ENCODE measurements around the gene RHOC. TPM values are rescaled to one million over a fixed set of nuclear protein-coding genes. Genes with fewer than 3 reads are reported as not detected.

RHOC gene
- total RNA-seq, 2 experiments from 2014 or later, result 23.1 to 43.3 TPM

- no TSS peak for BruUV-seq (replicated peaks)
- intact Hi-C loops (cut with micrococcal nuclease; ENCODE audit: unreplicated experiment), result loop anchor here (2.0 to 10.0 kb wide), 3 partner anchors 27 to 279 kb away; partner anchors contain the start of genes CAPZA1, CTTNBP2NL and ST7L
- no peaks in the 10 kb centered on the region for H3K9me3 ChIP-seq (ENCODE audit: low read length)
- H2AFZ ChIP-seq (ENCODE audit: low read length), result peak overlapping the region; percentile 85; the same call in 1 of the 2 replicates
- peak overlapping the region; percentile 28 for H3K27ac ChIP-seq (ENCODE audit: low read depth, low read length, poor library complexity, severe bottlenecking)
- H3K79me2 ChIP-seq (ENCODE audit: insufficient read depth, low read depth, low read length), result no peaks in the 10 kb centered on the region
- CTCF ChIA-PET (ENCODE audit: unreplicated experiment), result interaction anchor here (0.6 to 2.6 kb wide), 3 partner anchors 30 to 34 kb away, joined by 3 to 5 read pairs (median 5); no protein-coding TSS in a partner anchor
- H4K20me1 ChIP-seq (ENCODE audit: insufficient read depth, low read length), result no peaks in the 10 kb centered on the region
- H3K4me3 ChIP-seq (ENCODE audit: low read depth, low read length, poor library complexity, severe bottlenecking), result peak overlapping the region; percentile 82
- peaks cover 36% of the 10 kb centered on the region for H3K36me3 ChIP-seq (ENCODE audit: insufficient read depth, low read length)
- no peaks in the 10 kb centered on the region for H3K9me2 ChIP-seq (ENCODE audit: insufficient read depth, low read length)
- peak overlapping the region; percentile 98 for H3K4me2 ChIP-seq (ENCODE audit: low read length)
- peak; percentile 52 for DNase-seq (ENCODE audit: low spot score)
- H3K4me1 ChIP-seq (ENCODE audit: insufficient read depth, low read length, poor library complexity, severe bottlenecking), result peaks cover 32% of the 10 kb centered on the region
- POLR2A ChIA-PET, result interaction anchor here (0.5 to 1.2 kb wide), 5 partner anchors 21 to 292 kb away, joined by 3 to 5 read pairs (median 3); partner anchors contain the start of genes CTTNBP2NL and ST7L
- TF ChIP-seq EZH2phosphoT487 (IDR thresholded peaks at IDR 0.05; ENCODE audit: borderline replicate concordance, low read depth, low read length) (no peak), CTCF (conservative IDR thresholded peaks at IDR 0.05; ENCODE audit: low read length) (peak; percentile 80)
Measured at GRCh38 chr1:112673592-112674439, 33.1 kb downstream of the RHOC start.

GRCh38 chr1:112672842-112673241 lies 34.1 kb downstream of the RHOC start:
- Histone ChIP-seq H3K9me3 (ENCODE audit: low read length) (no peaks in the 10 kb centered on the region), H3K4me2 (ENCODE audit: low read length) (no peak overlapping the region), H3K4me3 (ENCODE audit: low read depth, low read length, poor library complexity, severe bottlenecking) (no peak overlapping the region), H3K36me3 (ENCODE audit: insufficient read depth, low read length) (peaks cover 46% of the 10 kb centered on the region), H3K79me2 (ENCODE audit: insufficient read depth, low read depth, low read length) (no peaks in the 10 kb centered on the region), H4K20me1 (ENCODE audit: insufficient read depth, low read length) (no peaks in the 10 kb centered on the region), H2AFZ (ENCODE audit: low read length) (no peak overlapping the region), H3K27ac (ENCODE audit: low read depth, low read length, poor library complexity, severe bottlenecking) (no peak overlapping the region), H3K4me1 (ENCODE audit: insufficient read depth, low read length, poor library complexity, severe bottlenecking) (peaks cover 34% of the 10 kb centered on the region), H3K9me2 (ENCODE audit: insufficient read depth, low read length) (no peaks in the 10 kb centered on the region)
- no peak for DNase-seq (ENCODE audit: low spot score)
- BruUV-seq (replicated peaks), result no TSS peak
- TF ChIP-seq EZH2phosphoT487 (IDR thresholded peaks at IDR 0.05; ENCODE audit: borderline replicate concordance, low read depth, low read length) (no peak), CTCF (conservative IDR thresholded peaks at IDR 0.05; ENCODE audit: low read length) (0 out of 2 replicates have a peak, but pooled peaks have one; percentile 20)
- intact Hi-C loops (cut with micrococcal nuclease; ENCODE audit: unreplicated experiment), result loop anchor here (10.0 kb wide), 1 partner anchor 278 kb away; the partner anchor contains the start of gene CTTNBP2NL
- CTCF ChIA-PET (ENCODE audit: unreplicated experiment), result interaction anchor here (2.6 kb wide), 1 partner anchor 32 kb away, joined by 5 read pairs; no protein-coding TSS in a partner anchor
- POLR2A ChIA-PET, result interaction anchor here (0.6 to 1.2 kb wide), 5 partner anchors 11 to 277 kb away, joined by 3 to 5 read pairs (median 3); partner anchors contain the start of genes CTTNBP2NL and ST7L

Data from OCI-LY7 (cell line).